Adrenal gland (tissue), 5 donors: ENCODE data around the gene SMG6.

ENCODE experiments used
- POLR2A ChIP-seq, 2 donors: fragments of 450-650 bp; IDR thresholded peaks; one replicate each; pipeline ENCODE4 v1.6.1; 2017; ENCODE audit warnings: antibody characterized with exemption in 2 of 2, mild to moderate bottlenecking in 2 of 2, moderate library complexity in 1 of 2
- TF ChIP-seq, protein P1 (sequence below), 6 experiments: fragments of 450-650 bp in 4 of 6; fragments of 200-600 bp in 2 of 6; sonication (generic) in 1 of 6; IDR thresholded peaks; 1 replicate in 5 of 6; 2 replicates in 1 of 6; pipeline versions ENCODE4 v1.5.1 to v1.8.0; 2016 to 2021; ENCODE audit warnings: antibody characterized with exemption in 6 of 6, mild to moderate bottlenecking in 2 of 6, moderate library complexity in 1 of 6
- donor health status: DM: no; HTN: no; CAD: no.

DNA sequence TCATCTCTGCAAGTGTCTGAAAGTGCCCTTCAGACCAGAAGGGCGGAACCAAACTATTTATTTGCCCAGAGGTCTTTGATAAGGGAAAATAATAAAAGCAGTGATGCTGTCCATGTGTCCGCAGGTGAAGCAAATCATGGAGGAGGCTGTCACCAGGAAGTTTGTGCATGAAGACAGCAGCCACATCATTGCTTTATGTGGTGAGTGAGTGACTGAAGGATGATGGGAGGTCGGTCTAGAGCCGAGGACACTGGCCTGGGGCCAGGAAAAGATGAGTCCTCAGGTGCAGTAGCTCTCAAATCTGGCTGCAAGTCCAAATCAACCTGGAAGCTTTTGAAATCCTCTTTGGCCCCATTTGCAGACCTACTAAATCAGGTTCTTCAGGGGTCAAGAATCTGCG is 39.8 kb upstream of the SMG6 start:
- TF ChIP-seq, protein P1, sequence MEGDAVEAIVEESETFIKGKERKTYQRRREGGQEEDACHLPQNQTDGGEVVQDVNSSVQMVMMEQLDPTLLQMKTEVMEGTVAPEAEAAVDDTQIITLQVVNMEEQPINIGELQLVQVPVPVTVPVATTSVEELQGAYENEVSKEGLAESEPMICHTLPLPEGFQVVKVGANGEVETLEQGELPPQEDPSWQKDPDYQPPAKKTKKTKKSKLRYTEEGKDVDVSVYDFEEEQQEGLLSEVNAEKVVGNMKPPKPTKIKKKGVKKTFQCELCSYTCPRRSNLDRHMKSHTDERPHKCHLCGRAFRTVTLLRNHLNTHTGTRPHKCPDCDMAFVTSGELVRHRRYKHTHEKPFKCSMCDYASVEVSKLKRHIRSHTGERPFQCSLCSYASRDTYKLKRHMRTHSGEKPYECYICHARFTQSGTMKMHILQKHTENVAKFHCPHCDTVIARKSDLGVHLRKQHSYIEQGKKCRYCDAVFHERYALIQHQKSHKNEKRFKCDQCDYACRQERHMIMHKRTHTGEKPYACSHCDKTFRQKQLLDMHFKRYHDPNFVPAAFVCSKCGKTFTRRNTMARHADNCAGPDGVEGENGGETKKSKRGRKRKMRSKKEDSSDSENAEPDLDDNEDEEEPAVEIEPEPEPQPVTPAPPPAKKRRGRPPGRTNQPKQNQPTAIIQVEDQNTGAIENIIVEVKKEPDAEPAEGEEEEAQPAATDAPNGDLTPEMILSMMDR (IDR thresholded peaks at IDR 0.05) = no peak
- TF ChIP-seq POLR2A (IDR thresholded peaks at IDR 0.05) = no peak
